ENCODE results near the gene HTR3E.

DNA sequence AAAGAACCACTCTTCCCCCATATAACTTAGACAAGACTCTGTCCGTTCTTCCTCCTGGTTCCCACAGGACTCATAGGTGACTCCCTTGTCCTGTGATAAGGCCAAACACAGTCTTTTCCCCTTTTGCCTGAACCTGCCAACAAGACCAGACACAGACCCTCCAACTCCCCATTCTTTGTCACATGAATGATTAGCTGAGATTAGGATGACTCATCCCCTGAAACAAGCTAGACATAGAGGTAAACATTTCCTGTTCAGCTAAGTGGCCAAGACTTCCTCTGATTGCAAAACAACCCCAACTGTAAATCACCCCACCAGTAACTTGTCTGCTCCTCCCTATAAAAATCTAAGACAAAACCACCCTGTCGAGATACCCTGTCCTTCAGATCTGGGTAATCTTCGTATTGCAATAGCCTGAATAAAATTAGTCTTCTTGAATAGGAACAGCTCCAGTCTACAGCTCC is 11.4 kb upstream of the HTR3E start:
- TF ChIP-seq, protein P1, sequence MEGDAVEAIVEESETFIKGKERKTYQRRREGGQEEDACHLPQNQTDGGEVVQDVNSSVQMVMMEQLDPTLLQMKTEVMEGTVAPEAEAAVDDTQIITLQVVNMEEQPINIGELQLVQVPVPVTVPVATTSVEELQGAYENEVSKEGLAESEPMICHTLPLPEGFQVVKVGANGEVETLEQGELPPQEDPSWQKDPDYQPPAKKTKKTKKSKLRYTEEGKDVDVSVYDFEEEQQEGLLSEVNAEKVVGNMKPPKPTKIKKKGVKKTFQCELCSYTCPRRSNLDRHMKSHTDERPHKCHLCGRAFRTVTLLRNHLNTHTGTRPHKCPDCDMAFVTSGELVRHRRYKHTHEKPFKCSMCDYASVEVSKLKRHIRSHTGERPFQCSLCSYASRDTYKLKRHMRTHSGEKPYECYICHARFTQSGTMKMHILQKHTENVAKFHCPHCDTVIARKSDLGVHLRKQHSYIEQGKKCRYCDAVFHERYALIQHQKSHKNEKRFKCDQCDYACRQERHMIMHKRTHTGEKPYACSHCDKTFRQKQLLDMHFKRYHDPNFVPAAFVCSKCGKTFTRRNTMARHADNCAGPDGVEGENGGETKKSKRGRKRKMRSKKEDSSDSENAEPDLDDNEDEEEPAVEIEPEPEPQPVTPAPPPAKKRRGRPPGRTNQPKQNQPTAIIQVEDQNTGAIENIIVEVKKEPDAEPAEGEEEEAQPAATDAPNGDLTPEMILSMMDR (IDR thresholded peaks at IDR 0.05 in 8 of 11, conservative IDR thresholded peaks at IDR 0.05 in 3 of 11), result no peak
- TF ChIP-seq POLR2AphosphoS5 (IDR thresholded peaks at IDR 0.05), result no peak
- no peak for TF ChIP-seq POLR2A (IDR thresholded peaks at IDR 0.05)

Data from spleen (tissue), 7 donors.